BJ (cell line): Measurements from ENCODE around the gene COCH. TPM values are rescaled to one million over a fixed set of nuclear protein-coding genes. Genes with fewer than 3 reads are reported as not detected.
A peak's percentile ranks its signal among the peaks of the same experiment; 100 is the strongest.
"Not testable (repeated sequence)": the region's sequence is repeated elsewhere in the genome, so short reads cannot be mapped to it uniquely, and the experiment has no call there.

Source experiments
- CTCF ChIA-PET: fragments of 350-600 bp; formaldehyde crosslinking; extraction: SDS; loops from one replicate; lab custom pipeline; 2021; ENCODE audit warnings: antibody characterized with exemption, inconsistent platforms; lab: Yijun Ruan, JAX
- POLR2A ChIA-PET: fragments of 300-600 bp; sonication (Branson Sonifier 250); formaldehyde crosslinking; extraction: SDS; loops from one replicate; lab custom pipeline; 2021; ENCODE audit warnings: antibody characterized with exemption; lab: Charles Lee
- DNase-seq: peaks from one replicate; pipeline ENCODE4 v3.0.0-alpha.2; 2011; ENCODE audit warnings: low read depth
- H3K27me3 ChIP-seq: 2 replicates; pipeline ENCODE4 v1.6.0; 2011; ENCODE audit warnings: low read length; ENCODE audit not compliant: control insufficient read depth, insufficient read depth
- H3K36me3 ChIP-seq: 2 replicates; pipeline ENCODE4 v1.5.1; 2011; ENCODE audit warnings: low read length; ENCODE audit not compliant: control insufficient read depth, insufficient read depth
- H3K4me3 ChIP-seq: 2 replicates; pipeline ENCODE4 v1.5.1; 2011; ENCODE audit warnings: low read depth, mild to moderate bottlenecking, control low read depth, low read length
- CTCF ChIP-seq: IDR thresholded peaks from 2 replicates; pipeline ENCODE4 v1.5.1; 2011; ENCODE audit warnings: low read depth, mild to moderate bottlenecking, control low read depth, inconsistent platforms, low read length, moderate library complexity; ENCODE audit not compliant: insufficient read depth
- polyA plus RNA-seq: library from polyadenylated mRNA; depleted of rRNA; stranded (reverse); fragments of >200 nt; gene quantifications from 2 replicates; pipeline ENCODE4 v1.2.3, GENCODE V29; 2011

Gene COCH
- polyA plus RNA-seq, 1 experiment, result 0.10 TPM

- no peak for TF ChIP-seq CTCF
- DNase-seq, result no peak
- POLR2A ChIA-PET, result interaction anchor here (0.5 kb wide), 1 partner anchor 92 kb away, joined by 3 read pairs; no protein-coding TSS in a partner anchor
- CTCF ChIA-PET, result interaction anchor here (0.8 kb wide), 1 partner anchor 240 kb away, joined by 3 read pairs; no protein-coding TSS in a partner anchor
- no peak overlapping the region for H3K4me3 ChIP-seq
- H3K36me3 ChIP-seq, result peaks cover 3% of the 10 kb centered on the region; the same call in 1 of the 2 replicates
- H3K27me3 ChIP-seq, result no peaks in the 10 kb centered on the region
These were observed 20.7 kb downstream of the COCH start for GRCh38 chr14:30894923-30895515.

DNA sequence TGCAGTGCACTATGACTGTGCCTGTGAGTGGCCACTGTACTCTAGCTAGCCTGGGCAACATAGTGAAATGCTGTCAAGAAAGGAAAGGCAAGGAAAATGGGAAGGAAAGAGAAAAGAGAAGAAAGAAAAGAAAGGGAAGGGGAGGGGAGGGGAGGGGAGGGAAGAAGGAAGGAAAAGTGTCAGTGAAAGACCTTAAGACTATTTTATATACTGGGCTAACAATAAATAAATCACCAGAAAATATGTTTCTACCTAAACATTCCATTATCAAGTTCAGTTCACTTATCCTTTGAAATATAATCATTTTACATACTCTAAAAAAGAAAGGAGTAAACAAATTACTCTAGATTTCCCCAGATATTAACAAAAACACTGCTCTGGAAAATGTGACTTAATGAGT is 22.1 kb downstream of the COCH start:
- CTCF ChIA-PET, result no interaction called here
- TF ChIP-seq CTCF, result no peak
- POLR2A ChIA-PET, result no interaction called here
- no peak for DNase-seq
- Histone ChIP-seq H3K4me3 (no peak overlapping the region), H3K27me3 (no peaks in the 10 kb centered on the region), H3K36me3 (peaks cover 3% of the 10 kb centered on the region; the same call in 1 of the 2 replicates)

DNA sequence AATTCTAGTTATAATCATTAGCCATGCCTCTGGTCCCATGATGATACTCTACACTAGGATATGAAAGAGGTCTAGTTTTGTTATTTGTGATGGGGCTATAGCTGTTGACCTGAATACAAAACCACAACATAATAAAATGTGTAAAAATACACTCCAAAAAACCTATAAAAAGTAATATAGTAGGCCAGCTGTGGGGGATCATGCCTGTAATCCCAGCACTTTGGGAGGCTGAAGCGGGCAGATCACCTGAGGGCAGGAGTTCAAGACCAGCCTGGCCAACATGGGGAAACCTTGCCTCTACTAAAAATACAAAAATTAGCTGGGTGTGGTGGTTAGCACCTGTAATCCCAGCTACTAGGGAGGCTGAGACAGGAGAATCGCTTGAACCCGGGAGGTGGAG is 22.8 kb downstream of the COCH start:
- H3K27me3 ChIP-seq, DNase-seq, H3K36me3 ChIP-seq, H3K4me3 ChIP-seq, POLR2A ChIA-PET: not testable (repeated sequence)
- CTCF ChIA-PET, result interaction anchor here (1.1 kb wide), 1 partner anchor 10 kb away, joined by 4 read pairs; no protein-coding TSS in a partner anchor

DNA sequence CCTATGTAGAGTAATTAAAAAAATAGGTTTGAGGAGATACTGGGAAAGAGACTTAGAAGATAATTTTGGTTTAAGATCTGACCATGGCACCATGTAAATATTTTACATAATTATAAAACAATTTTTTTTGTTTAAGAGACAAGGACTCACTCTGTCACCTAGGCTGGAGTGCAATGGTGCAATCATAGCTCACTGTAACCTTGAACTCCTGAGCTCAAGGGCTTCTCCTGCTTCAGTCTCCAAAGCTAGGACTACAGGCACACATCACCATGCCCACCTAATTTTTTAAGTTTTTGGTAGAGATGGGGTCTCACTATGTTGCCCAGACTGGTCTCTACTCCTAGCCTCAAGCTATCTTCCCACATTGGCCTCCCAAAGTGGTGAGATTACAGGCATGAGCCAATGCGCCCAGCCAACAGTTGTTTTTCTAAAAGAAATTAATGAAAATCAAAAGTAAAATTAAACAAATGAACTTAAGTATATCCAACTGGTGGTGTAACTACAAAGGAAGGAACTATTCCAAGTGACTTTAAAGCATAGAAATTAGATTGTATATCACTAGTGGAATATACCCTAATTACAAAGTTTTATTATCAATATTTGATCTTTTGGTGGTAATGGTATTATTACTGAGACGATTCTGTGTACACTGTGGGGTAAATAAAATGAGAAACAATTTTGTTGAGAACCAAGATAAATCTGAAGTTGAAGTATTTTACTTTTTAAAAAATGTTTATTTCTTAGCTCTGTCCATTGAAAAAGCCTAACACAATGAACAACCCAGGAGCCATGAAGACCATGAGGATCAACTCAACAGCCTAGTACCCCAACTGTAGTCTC is 29.1 kb downstream of the COCH start:
- H3K36me3 ChIP-seq, result peaks cover under 1% of the 10 kb centered on the region; the same call in 1 of the 2 replicates
- CTCF ChIA-PET, result interaction anchor here (1.5 kb wide), 1 partner anchor 248 kb away, joined by 4 read pairs; no protein-coding TSS in a partner anchor
- POLR2A ChIA-PET, result no interaction called here
- H3K27me3 ChIP-seq, result no peaks in the 10 kb centered on the region
- no peak for DNase-seq
- no peak for TF ChIP-seq CTCF
- H3K4me3 ChIP-seq, result no peak overlapping the region

GRCh38 chr14:30906752-30907658 is 32.6 kb downstream of the COCH start:
- peaks cover 7% of the 10 kb centered on the region for H3K36me3 ChIP-seq
- POLR2A ChIA-PET, result no interaction called here
- no peak overlapping the region for H3K4me3 ChIP-seq
- CTCF ChIA-PET, result interaction anchor here (1.1 to 1.8 kb wide), 2 partner anchors 9 to 252 kb away, joined by 4 read pairs; no protein-coding TSS in a partner anchor
- no peaks in the 10 kb centered on the region for H3K27me3 ChIP-seq
- no peak for DNase-seq
- TF ChIP-seq CTCF, result 0 out of 2 replicates have a peak, but pooled peaks have one; percentile 20
